CD14-positive monocyte (primary cell): ENCODE data around the gene ACSL5. TPM values are rescaled to one million over a fixed set of nuclear protein-coding genes. Genes with fewer than 3 reads are reported as not detected.
A peak's percentile ranks its signal among the peaks of the same experiment; 100 is the strongest.

ENCODE experiments used
- DNase-seq, 3 donors: peaks; one replicate each; pipeline ENCODE4 v3.0.0-alpha.2; 2011 to 2022
- H2AFZ ChIP-seq: 2 replicates; pipeline ENCODE4 v1.6.0; 2012; ENCODE audit warnings: mild to moderate bottlenecking, low read depth, low read length, inconsistent platforms; ENCODE audit not compliant: insufficient read depth, poor library complexity, severe bottlenecking
- H3K27ac ChIP-seq, 2 donors: 1 replicate in 1 of 2; 2 replicates in 1 of 2; pipeline ENCODE4 v1.5.1; 2012 to 2013; ENCODE audit warnings: low read length in 2 of 2, control low read depth in 1 of 2, inconsistent platforms in 1 of 2, low read depth in 1 of 2, mild to moderate bottlenecking in 1 of 2
- H3K27me3 ChIP-seq, 2 donors: one replicate each; pipeline versions ENCODE4 v1.6.0 to v1.6.1; 2011 to 2013; ENCODE audit warnings: low read length in 2 of 2; ENCODE audit not compliant: control insufficient read depth in 2 of 2, insufficient read depth in 2 of 2
- H3K36me3 ChIP-seq, 2 donors: replicated peaks in 1 of 2; 1 replicate in 1 of 2; 2 replicates in 1 of 2; pipeline versions ENCODE4 v1.5.1 to v1.6.1; 2012 to 2013; ENCODE audit warnings: low read length in 2 of 2, control low read depth in 1 of 2, inconsistent platforms in 1 of 2, mild to moderate bottlenecking in 1 of 2; ENCODE audit not compliant: insufficient read depth in 2 of 2, control insufficient read depth in 1 of 2
- H3K4me1 ChIP-seq, 2 donors: 1 replicate in 1 of 2; 2 replicates in 1 of 2; pipeline versions ENCODE4 v1.5.1 to v1.6.1; 2012 to 2013; ENCODE audit warnings: low read length in 2 of 2, control low read depth in 1 of 2, inconsistent platforms in 1 of 2, mild to moderate bottlenecking in 1 of 2, moderate library complexity in 1 of 2; ENCODE audit not compliant: insufficient read depth in 2 of 2, control insufficient read depth in 1 of 2
- H3K4me2 ChIP-seq: replicated peaks from 2 replicates; pipeline ENCODE3; 2012; ENCODE audit warnings: low read length, moderate library complexity, mild to moderate bottlenecking; ENCODE audit not compliant: poor library complexity, severe bottlenecking; ENCODE audit errors: extremely low read depth
- H3K4me3 ChIP-seq, 3 experiments: fragments of 200-600 bp in 1 of 3; sonication (generic) in 1 of 3; replicated peaks in 1 of 3; 1 replicate in 2 of 3; 2 replicates in 1 of 3; pipeline ENCODE4 v1.5.1; 2011 to 2013; ENCODE audit warnings: low read length in 3 of 3, mild to moderate bottlenecking in 3 of 3, control low read depth in 2 of 3, low read depth in 2 of 3, inconsistent platforms in 1 of 3, moderate library complexity in 1 of 3
- H3K79me2 ChIP-seq: 2 replicates; pipeline ENCODE4 v1.6.0; 2012; ENCODE audit warnings: mild to moderate bottlenecking, control low read depth, inconsistent platforms, low read length, moderate library complexity; ENCODE audit not compliant: insufficient read depth
- H3K9ac ChIP-seq: 2 replicates; pipeline ENCODE4 v1.6.0; 2017; ENCODE audit warnings: low read length, mild to moderate bottlenecking; ENCODE audit not compliant: insufficient read depth, poor library complexity, severe bottlenecking
- H3K9me3 ChIP-seq, 2 donors: replicated peaks in 1 of 2; 1 replicate in 1 of 2; 2 replicates in 1 of 2; pipeline versions ENCODE4 v1.5.1 to v1.6.1; 2012 to 2013; ENCODE audit warnings: low read length in 2 of 2, control low read depth in 1 of 2; ENCODE audit not compliant: control insufficient read depth in 1 of 2, insufficient read depth in 1 of 2
- H4K20me1 ChIP-seq: 2 replicates; pipeline ENCODE4 v1.6.0; 2012; ENCODE audit warnings: mild to moderate bottlenecking, low read length, control low read depth, moderate library complexity; ENCODE audit not compliant: insufficient read depth
- H3K27ac Mint-ChIP-seq, 7 donors: one replicate each; pipeline ENCODE4 v1.8.0; 2020; ENCODE audit warnings: mild to moderate bottlenecking in 7 of 7, mixed read lengths in 7 of 7, moderate library complexity in 6 of 7, inconsistent platforms in 2 of 7
- H3K27me3 Mint-ChIP-seq, 3 donors: one replicate each; pipeline ENCODE4 v1.8.0; 2021 to 2022; ENCODE audit warnings: low read depth in 3 of 3, mild to moderate bottlenecking in 3 of 3, mixed read lengths in 3 of 3, moderate library complexity in 3 of 3, inconsistent platforms in 1 of 3
- H3K36me3 Mint-ChIP-seq, 2 donors: one replicate each; pipeline ENCODE4 v1.8.0; 2020; ENCODE audit warnings: mixed read lengths in 2 of 2, inconsistent platforms in 1 of 2, mild to moderate bottlenecking in 1 of 2
- H3K4me1 Mint-ChIP-seq: one replicate; pipeline ENCODE4 v1.8.0; 2020; ENCODE audit warnings: mild to moderate bottlenecking, mixed read lengths
- H3K4me3 Mint-ChIP-seq, 2 donors: one replicate each; pipeline ENCODE4 v1.8.0; 2020; ENCODE audit warnings: mild to moderate bottlenecking in 2 of 2, mixed read lengths in 2 of 2, moderate library complexity in 1 of 2
- H3K9me3 Mint-ChIP-seq, 7 donors: one replicate each; pipeline ENCODE4 v1.8.0; 2020 to 2022; ENCODE audit warnings: mixed read lengths in 7 of 7, mild to moderate bottlenecking in 6 of 7, moderate library complexity in 6 of 7, inconsistent platforms in 2 of 7
- WGBS: methylation state at CpG from one replicate; pipeline ENCODE4 v1.1.5; 2013; ENCODE audit warnings: missing lambda C conversion rate; ENCODE audit not compliant: insufficient coverage; 5-methylcytosine and 5-hydroxymethylcytosine counted together
- intact Hi-C, 2 donors: fragments of 100-400 bp; cut with micrococcal nuclease; formaldehyde crosslinking; loops; one replicate each; pipeline versions ENCODE4 v1.15.0 to v1.15.1; 2023
- polyA plus RNA-seq, 3 donors: library from polyadenylated mRNA; depleted of rRNA in 1 of 3; unstranded in 2 of 3; stranded (reverse) in 1 of 3; fragments of 300-500 nt in 2 of 3; fragments of >200 nt in 1 of 3; fragmentation: Illumina TruSeq in 2 of 3; gene quantifications; 1 replicate in 2 of 3; 2 replicates in 1 of 3; pipeline ENCODE4 v1.2.3, GENCODE V29; 2012 to 2021
- TF ChIP-seq, protein P1 (sequence below): fragments of 200-600 bp; IDR thresholded peaks from one replicate; pipeline ENCODE4 v1.8.0; 2022; ENCODE audit warnings: antibody characterized with exemption, mild to moderate bottlenecking

ACSL5 gene
- polyA plus RNA-seq, 3 donors = 27.5 to 44.4 (median 37.5) TPM

DNA sequence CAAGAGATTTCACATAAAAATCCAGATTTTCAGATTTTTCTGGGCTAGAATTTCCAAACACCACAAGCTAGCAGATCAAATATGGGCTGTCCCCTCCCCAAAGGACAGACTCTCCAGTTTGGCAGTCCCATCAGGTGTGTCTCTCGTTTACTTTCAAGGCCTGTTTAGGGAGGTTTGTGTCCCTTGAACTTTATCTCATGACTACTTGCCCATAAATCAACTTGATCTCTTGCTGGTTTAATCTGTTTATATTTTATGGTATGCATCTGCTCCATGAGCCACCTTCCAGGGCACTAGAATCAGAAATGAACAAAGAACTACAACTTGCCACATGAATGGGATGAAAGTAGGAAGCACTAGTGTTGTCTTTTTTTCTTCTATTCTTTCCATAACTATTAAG, 67.6 kb downstream of the ACSL5 start:
- Mint-ChIP-seq H3K9me3 (peaks cover 0 to 2% (median 0%) of the 10 kb centered on the region in 7 donors), H3K4me3 (no peak overlapping the region), H3K27ac (no peak overlapping the region), H3K36me3 (peaks cover 65 to 69% of the 10 kb centered on the region in 2 donors), H3K27me3 (no peaks in the 10 kb centered on the region), H3K4me1 (peaks cover 9% of the 10 kb centered on the region)
- DNase-seq = no peak
- Histone ChIP-seq H2AFZ (no peak overlapping the region), H3K9me3 (no peaks in the 10 kb centered on the region), H3K4me2 (no peak overlapping the region), H4K20me1 (no peaks in the 10 kb centered on the region), H3K27me3 (no peaks in the 10 kb centered on the region), H3K9ac (no peak overlapping the region), H3K4me3 (no peak overlapping the region), H3K4me1 (peaks cover 8 to 15% of the 10 kb centered on the region in 2 donors), H3K36me3 (peaks cover 73 to 89% of the 10 kb centered on the region in 2 donors), H3K79me2 (peaks cover 20% of the 10 kb centered on the region), H3K27ac (peak overlapping the region in 1 of 2 donors; percentile 4)
- TF ChIP-seq, protein P1, sequence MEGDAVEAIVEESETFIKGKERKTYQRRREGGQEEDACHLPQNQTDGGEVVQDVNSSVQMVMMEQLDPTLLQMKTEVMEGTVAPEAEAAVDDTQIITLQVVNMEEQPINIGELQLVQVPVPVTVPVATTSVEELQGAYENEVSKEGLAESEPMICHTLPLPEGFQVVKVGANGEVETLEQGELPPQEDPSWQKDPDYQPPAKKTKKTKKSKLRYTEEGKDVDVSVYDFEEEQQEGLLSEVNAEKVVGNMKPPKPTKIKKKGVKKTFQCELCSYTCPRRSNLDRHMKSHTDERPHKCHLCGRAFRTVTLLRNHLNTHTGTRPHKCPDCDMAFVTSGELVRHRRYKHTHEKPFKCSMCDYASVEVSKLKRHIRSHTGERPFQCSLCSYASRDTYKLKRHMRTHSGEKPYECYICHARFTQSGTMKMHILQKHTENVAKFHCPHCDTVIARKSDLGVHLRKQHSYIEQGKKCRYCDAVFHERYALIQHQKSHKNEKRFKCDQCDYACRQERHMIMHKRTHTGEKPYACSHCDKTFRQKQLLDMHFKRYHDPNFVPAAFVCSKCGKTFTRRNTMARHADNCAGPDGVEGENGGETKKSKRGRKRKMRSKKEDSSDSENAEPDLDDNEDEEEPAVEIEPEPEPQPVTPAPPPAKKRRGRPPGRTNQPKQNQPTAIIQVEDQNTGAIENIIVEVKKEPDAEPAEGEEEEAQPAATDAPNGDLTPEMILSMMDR = no peak
- no CpG with 5 or more reads among the region's 1 CpG for WGBS
- intact Hi-C loops = no loop called here

DNA sequence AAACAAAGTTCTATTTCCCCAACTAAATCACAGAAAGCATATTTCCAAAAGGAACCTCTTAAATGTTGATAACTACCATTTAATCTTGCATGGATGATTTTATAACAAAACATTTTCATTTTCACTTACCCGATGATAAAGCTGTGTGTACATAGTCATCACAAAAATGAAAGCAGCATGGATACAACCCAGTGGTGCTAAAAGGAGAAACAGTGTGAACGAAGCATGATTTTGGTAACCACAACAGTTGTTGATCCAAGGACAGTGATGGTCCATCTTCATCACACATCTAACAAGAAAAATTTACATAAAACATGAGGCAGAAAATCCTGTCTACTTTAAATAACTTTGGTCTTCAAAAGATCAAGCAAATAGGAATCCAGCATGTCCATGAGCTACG, 68.1 kb downstream of the ACSL5 start:
- H3K27ac ChIP-seq = peak overlapping the region in 1 of 2 donors; percentile 4
- no peaks in the 10 kb centered on the region for H3K9me3 ChIP-seq
- no peak for DNase-seq
- peaks cover 25% of the 10 kb centered on the region for H3K79me2 ChIP-seq
- peaks cover 8 to 15% of the 10 kb centered on the region in 2 donors for H3K4me1 ChIP-seq
- no peaks in the 10 kb centered on the region for H4K20me1 ChIP-seq
- no peak overlapping the region for H3K4me3 ChIP-seq
- H3K9me3 Mint-ChIP-seq = peaks cover 0 to 2% (median 0%) of the 10 kb centered on the region in 7 donors
- no peak overlapping the region for H3K9ac ChIP-seq
- H3K4me2 ChIP-seq = no peak overlapping the region
- TF ChIP-seq, protein P1 = no peak
- H3K4me1 Mint-ChIP-seq = peaks cover 9% of the 10 kb centered on the region
- no peak overlapping the region for H2AFZ ChIP-seq
- H3K27me3 Mint-ChIP-seq = no peaks in the 10 kb centered on the region
- H3K27ac Mint-ChIP-seq = no peak overlapping the region
- no peak overlapping the region for H3K4me3 Mint-ChIP-seq
- peaks cover 68 to 84% of the 10 kb centered on the region in 2 donors for H3K36me3 ChIP-seq
- H3K36me3 Mint-ChIP-seq = peaks cover 62 to 65% of the 10 kb centered on the region in 2 donors
- 92% methylated on average over 2 of the region's 3 CpGs for WGBS
- no peaks in the 10 kb centered on the region for H3K27me3 ChIP-seq
- intact Hi-C loops = no loop called here
